GM18502 (cell line): ENCODE data around the gene NDUFB8.

Source experiments
- ATAC-seq: cut with Tn5 transposase; IDR thresholded peaks from one replicate; pipeline ENCODE4 v1.9.1; 2021; ENCODE audit warnings: mild to moderate bottlenecking; ENCODE audit not compliant: unreplicated experiment, poor library complexity

NDUFB8 gene

GRCh38 chr10:100508691-100509150, 20.9 kb downstream of the NDUFB8 start:
- no peak for ATAC-seq

- ATAC-seq = no peak
These were observed 21.4 kb downstream of the NDUFB8 start for GRCh38 chr10:100508266-100508665.

GRCh38 chr10:100507357-100507732, 22.3 kb downstream of the NDUFB8 start:
- ATAC-seq = no peak

GRCh38 chr10:100506596-100507356, 22.9 kb downstream of the NDUFB8 start:
- ATAC-seq = no peak

GRCh38 chr10:100505164-100505563, 24.5 kb downstream of the NDUFB8 start:
- ATAC-seq = no peak

- no peak for ATAC-seq
These were observed 25.6 kb downstream of the NDUFB8 start for GRCh38 chr10:100504096-100504495.

- ATAC-seq = no peak
These were observed 26.7 kb downstream of the NDUFB8 start for GRCh38 chr10:100502926-100503494.

- ATAC-seq = no peak
These were observed 28.2 kb downstream of the NDUFB8 start for GRCh38 chr10:100501423-100501822.

GRCh38 chr10:100498059-100498458, 31.6 kb downstream of the NDUFB8 start:
- ATAC-seq = no peak

- no peak for ATAC-seq
These were observed 33.1 kb downstream of the NDUFB8 start for GRCh38 chr10:100496567-100496966.

GRCh38 chr10:100490531-100490930, 39.1 kb downstream of the NDUFB8 start:
- no peak for ATAC-seq

GRCh38 chr10:100489396-100489795, 40.3 kb downstream of the NDUFB8 start:
- ATAC-seq = no peak

- ATAC-seq = no peak
These were observed 42.1 kb downstream of the NDUFB8 start for GRCh38 chr10:100487529-100487928.

GRCh38 chr10:100485801-100486495, 43.7 kb downstream of the NDUFB8 start:
- ATAC-seq = no peak

GRCh38 chr10:100485366-100485765, 44.3 kb downstream of the NDUFB8 start:
- ATAC-seq = no peak

GRCh38 chr10:100483876-100484666, 45.6 kb downstream of the NDUFB8 start:
- no peak for ATAC-seq

- no peak for ATAC-seq
These were observed 46.9 kb downstream of the NDUFB8 start for GRCh38 chr10:100482834-100483185.

GRCh38 chr10:100482181-100482833, 47.4 kb downstream of the NDUFB8 start:
- ATAC-seq = peak; percentile 34

GRCh38 chr10:100481462-100482081, 48.1 kb downstream of the NDUFB8 start:
- ATAC-seq = peak; percentile 98

- no peak for ATAC-seq
These were observed 49.7 kb downstream of the NDUFB8 start for GRCh38 chr10:100480002-100480401.
